C4-2B (cell line): ENCODE data around the gene DNAAF5.

ENCODE experiments used
- CTCF ChIP-seq: fragments of 450-650 bp; conservative IDR thresholded peaks from 2 replicates; pipeline ENCODE4 v1.5.1; 2017; ENCODE audit warnings: mild to moderate bottlenecking
- ZFX ChIP-seq: fragments of 450-650 bp; IDR thresholded peaks from 2 replicates; pipeline ENCODE4 v1.6.1; 2017

GRCh38 chr7:767580-767940 is 41.1 kb downstream of the DNAAF5 start:
- TF ChIP-seq CTCF (no peak), ZFX (no peak)
